GM21723 (cell line): ENCODE data around the gene UFSP2.

Experiments
- ATAC-seq: cut with Tn5 transposase; IDR thresholded peaks from one replicate; pipeline ENCODE4 v1.9.1; 2021; ENCODE audit warnings: mild to moderate bottlenecking, moderate library complexity; ENCODE audit not compliant: unreplicated experiment

UFSP2 gene

DNA sequence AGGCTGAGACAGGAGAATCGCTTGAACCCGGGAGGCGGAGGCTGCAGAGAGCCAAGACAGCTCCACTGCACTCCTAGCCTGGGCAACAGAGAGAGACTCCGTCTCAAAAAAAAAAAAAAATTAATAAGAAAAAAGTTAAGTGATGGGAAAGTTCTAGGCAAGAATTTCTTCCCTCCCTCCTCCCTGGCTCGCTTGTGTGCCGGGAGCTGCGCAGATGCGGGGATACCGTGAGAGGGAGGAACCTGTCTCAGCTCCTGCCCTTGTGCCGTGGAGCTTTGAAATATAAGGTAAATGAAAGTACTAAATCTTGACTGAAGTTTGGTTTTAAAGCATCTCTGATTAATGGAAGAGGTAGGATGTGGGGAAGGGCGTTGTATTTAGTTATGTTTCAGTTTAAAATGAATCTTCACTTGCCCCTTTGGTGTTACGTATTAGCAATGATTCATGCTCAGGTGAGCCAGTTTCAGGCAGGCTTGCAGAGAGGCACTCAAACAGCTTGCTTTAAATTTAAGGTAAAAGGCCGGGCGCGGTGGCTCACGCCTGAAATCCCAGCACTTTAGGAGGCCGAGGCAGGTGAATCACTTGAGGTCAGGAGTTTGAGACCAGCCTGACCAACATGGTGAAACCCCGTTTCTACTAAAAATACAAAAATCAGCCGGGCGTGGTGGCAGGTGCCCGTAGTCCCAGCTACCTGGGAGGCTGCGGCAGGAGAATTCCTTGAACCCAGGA lies 1.4 kb upstream of the UFSP2 start:
- ATAC-seq = no peak

DNA sequence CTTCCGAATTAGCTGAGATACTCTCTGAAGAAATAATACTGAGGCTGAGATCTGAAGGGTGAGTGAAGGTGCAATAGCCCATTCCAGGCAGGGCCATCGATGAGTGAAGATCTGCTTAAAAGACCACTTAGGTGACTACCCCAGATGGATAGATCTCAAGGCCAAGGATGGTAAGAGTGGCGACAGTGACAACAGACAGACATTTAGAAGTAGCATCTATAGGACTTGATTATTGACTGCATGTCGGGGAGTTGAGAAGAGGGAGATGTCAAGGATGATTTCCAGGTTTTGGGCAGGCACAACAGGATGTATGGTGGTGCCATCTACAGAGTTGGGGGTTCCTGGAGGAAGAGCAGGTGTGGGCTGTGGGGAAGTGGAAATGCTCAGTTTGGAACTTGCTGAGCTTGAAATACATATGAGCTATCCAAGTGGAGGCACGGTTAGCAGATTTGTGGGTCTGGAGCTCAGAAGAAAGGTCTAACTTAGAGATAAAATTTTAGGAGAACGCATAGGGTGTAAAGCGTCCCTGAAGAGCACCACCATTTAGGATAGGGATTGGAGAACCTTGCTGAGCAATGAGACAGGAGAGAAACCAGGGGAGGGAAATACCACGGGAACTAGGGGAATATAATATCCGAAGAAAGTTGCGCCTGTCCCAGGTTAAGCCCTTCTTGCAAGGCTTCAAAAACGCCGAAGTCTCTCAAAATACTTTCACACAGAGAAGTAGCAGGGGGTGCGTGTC lies 688 bp downstream of the UFSP2 start:
- ATAC-seq = peak; percentile 9

GRCh38 chr4:185421366-185422124 lies 4.2 kb downstream of the UFSP2 start:
- ATAC-seq = no peak

GRCh38 chr4:185416955-185417354 lies 8.8 kb downstream of the UFSP2 start:
- ATAC-seq = no peak

- ATAC-seq = no peak
Measured at GRCh38 chr4:185412412-185412811, 13.4 kb downstream of the UFSP2 start.

DNA sequence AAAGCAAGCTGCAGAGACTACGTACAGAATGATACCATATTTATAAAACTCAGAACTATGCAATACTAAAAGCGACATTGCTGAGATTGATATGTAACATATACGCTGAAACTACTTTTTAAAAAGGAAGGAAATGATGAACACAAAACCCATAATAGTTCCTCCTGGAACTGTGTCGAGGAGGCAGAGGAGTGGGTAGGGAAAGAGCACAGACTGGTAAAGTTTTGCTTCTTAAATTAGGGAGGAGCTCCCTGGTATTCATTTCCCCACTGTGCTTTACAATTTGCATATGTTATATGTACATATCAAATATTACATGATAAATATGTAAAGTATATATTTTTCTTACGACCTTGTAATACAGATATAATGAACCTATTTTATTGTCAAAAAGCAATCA lies 13.9 kb downstream of the UFSP2 start:
- no peak for ATAC-seq

GRCh38 chr4:185408432-185408831 lies 17.3 kb downstream of the UFSP2 start:
- ATAC-seq = no peak

- no peak for ATAC-seq
Measured at GRCh38 chr4:185405296-185405999, 20.3 kb downstream of the UFSP2 start.

DNA sequence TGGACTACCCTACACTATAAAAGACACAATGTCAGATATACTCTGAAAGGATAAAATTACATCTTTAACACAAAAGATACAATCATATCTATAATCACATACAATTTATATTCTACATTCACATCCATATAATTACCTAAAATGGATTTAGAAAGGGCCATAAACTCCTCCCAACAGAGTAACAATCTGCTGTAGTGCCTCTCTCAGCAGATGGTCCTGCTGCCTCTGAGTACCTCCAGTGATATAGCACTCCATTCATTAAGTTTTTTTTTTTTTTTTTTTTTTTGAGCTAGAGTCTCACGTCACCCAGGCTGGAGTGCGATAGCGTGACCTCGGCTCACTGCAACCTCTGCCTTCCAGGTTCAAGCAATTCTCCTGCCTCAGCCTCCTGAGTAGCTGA lies 21.7 kb downstream of the UFSP2 start:
- ATAC-seq = no peak

DNA sequence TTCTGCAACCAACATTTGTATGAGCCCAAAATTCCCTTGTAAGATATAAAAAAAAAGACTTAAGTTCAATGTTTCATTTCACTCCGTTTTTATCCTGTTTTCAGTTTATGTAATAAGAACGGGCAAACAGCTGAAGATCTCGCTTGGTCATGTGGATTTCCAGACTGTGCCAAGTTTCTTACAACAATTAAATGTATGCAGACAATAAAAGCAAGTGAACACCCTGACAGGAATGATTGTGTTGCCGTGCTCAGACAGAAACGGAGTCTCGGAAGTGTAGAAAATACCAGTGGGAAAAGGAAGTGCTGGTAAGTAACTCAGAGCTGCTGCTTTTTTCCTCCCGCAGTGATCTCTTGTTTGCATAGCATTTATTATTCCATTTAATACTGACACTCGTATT lies 26.3 kb downstream of the UFSP2 start:
- ATAC-seq = no peak

DNA sequence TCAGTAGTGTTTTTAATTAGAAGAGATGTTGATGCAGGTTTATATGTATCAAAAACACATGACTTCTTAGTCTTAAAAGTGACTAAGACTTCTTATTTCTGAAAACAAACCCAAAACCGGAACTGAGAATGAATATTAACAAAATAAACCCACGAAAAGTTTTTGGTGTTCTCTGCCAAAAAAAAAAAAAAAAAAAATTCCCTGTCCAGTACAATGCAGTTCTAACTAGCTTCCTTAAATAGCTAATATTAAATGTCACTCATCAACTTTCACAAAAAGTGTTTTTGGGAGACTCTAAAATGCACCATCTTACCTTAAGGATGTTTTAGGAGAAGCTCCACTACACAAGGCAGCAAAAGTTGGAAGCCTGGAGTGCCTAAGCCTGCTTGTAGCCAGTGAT lies 27.1 kb downstream of the UFSP2 start:
- no peak for ATAC-seq

- peak; percentile 1 for ATAC-seq
Measured at GRCh38 chr4:185396724-185397385, 28.9 kb downstream of the UFSP2 start, which contains the start of gene ANKRD37. ANKRD37 (plus strand) TSS chr4:185396841; CDS start chr4:185396924, 83 bp downstream.

DNA sequence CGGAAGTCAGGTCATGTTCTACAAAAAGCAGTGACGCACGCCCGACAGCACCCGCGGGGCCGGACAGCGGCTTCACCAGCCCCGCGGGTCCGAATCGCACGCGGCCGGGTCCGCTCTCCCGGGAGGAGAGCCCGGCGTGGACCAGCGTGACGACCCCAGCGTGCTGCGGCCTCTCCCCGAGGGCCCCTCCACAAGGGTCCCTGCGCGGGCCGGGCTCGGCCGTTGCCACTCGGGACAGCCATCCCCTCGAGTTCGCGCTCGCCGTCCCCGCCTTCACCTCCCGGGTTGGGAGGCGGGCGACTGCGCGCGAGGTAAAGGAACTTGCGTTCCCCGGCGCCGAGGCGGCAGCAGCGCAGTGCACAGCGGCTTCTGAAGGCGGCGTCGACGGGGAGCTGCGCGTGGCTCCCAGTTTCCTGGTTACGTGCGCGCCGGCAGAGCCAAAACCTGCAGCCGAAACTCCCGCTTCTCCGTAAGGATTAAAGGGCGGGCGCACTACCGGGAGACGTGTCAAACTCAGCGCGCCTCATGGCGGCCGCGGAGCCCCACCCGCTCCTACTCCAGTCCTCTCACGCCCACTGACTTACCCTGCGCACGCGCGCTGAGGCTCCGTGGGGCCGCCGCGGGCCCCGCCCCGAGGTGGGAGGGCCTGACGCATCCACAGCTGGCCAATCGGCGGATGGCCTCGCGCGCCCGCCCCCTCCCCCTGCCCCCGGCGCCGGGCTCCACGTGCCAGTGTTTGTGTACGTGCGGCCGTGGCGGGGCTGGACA lies 29.6 kb downstream of the UFSP2 start:
- peak; percentile 77 for ATAC-seq

DNA sequence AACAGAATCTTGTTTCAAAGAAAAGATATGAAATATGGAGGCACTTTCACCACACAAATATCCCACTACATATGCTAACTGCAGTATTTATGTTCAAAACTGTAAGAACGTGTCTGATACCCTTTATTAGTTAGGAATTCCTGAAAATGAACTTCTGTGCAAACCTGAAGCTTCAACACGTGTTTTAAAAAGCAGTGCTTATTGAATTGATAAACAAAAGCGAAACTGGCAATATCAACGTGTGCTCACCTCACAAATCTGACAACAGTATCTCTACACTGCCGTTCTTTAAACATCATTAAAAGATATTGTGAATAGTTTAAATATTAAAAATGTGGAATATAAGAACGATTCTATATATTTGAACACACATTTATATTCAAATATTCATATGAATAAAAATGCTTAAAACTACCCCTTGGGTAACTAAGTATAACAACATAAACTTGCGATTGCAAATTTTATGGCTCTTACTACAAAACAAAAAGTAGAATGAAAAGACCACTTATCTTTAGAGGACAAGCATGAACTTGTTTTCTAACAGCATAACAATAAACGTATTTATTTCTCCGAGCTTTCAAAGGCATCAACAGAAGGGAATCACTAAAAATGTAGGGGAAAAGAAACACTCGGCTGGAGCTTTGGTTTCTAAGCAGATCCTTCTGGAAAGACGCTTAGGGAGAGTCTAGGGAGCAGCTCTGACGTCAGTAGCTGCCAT lies 30.4 kb downstream of the UFSP2 start, which contains the start of gene LRP2BP:
Gene LRP2BP, minus strand, starts transcription at position 687 of the 718 bp plus-strand sequence. CDS start 17,738 bp downstream, outside the sequence.
- no peak for ATAC-seq

GRCh38 chr4:185394568-185395237 lies 31.1 kb downstream of the UFSP2 start:
- ATAC-seq = no peak

DNA sequence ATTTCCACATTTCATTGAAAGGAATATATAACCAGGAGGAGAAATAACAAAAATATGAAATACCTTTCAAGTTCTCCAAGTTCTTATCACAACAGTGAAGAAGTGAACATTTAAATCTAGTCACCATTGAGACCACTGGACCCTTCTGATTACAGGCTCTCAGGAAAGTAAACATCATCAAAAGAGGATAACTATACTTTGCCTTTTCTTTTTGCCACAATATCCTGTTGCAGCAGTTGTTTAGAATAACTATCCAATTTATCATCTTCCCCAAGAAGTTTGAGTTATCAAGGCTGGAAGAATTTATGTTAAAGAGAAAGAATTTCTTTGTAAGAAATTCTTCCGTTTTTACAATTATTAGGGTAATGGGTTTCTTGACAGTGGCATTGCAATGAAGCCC lies 33.6 kb downstream of the UFSP2 start:
- ATAC-seq = no peak

GRCh38 chr4:185390941-185391340 lies 34.8 kb downstream of the UFSP2 start:
- ATAC-seq = no peak

GRCh38 chr4:185387957-185388356 lies 37.8 kb downstream of the UFSP2 start:
- no peak for ATAC-seq
